GM23338 (cell line): ENCODE results near the gene WIPI1.

Source experiments
- CREB1 ChIP-seq: fragments of 250-450 bp; sonication (Bioruptor Pico); IDR thresholded peaks from 2 replicates; pipeline ENCODE4 v1.5.0; 2020; ENCODE audit warnings: low read depth, mild to moderate bottlenecking, moderate library complexity
- EZH2 ChIP-seq: fragments of 200-600 bp; sonication (generic); IDR thresholded peaks from one replicate; pipeline ENCODE4 v1.8.0; 2017; ENCODE audit warnings: antibody characterized with exemption, mild to moderate bottlenecking, low read depth; ENCODE audit not compliant: unreplicated experiment
- POLR2AphosphoS5 ChIP-seq: IDR thresholded peaks from 2 replicates; pipeline ENCODE4 v1.6.1; 2016; ENCODE audit warnings: antibody characterized with exemption, low read depth
- ZNF331 ChIP-seq: fragments of 250-450 bp; sonication (Bioruptor Pico); IDR thresholded peaks from 2 replicates; pipeline ENCODE4 v1.5.0; 2020; ENCODE audit warnings: low read depth, mild to moderate bottlenecking, moderate library complexity
- TF ChIP-seq, protein P1 (sequence below), 2 experiments: fragments of 200-600 bp in 1 of 2; sonication (generic) in 1 of 2; conservative IDR thresholded peaks; 2 replicates each; pipeline versions ENCODE4 v1.5.1 to v1.6.1; 2016 to 2017; ENCODE audit warnings: antibody characterized with exemption in 2 of 2, low read depth in 2 of 2, mild to moderate bottlenecking in 2 of 2, moderate library complexity in 1 of 2
- TF ChIP-seq, protein P2 (sequence below): IDR thresholded peaks from 2 replicates; pipeline ENCODE4 v1.6.1; 2016; ENCODE audit warnings: antibody characterized with exemption
- TF ChIP-seq, protein P3 (sequence below): IDR thresholded peaks from one replicate; pipeline ENCODE4 v1.6.1; 2018; ENCODE audit warnings: antibody characterized with exemption; ENCODE audit not compliant: unreplicated experiment

DNA sequence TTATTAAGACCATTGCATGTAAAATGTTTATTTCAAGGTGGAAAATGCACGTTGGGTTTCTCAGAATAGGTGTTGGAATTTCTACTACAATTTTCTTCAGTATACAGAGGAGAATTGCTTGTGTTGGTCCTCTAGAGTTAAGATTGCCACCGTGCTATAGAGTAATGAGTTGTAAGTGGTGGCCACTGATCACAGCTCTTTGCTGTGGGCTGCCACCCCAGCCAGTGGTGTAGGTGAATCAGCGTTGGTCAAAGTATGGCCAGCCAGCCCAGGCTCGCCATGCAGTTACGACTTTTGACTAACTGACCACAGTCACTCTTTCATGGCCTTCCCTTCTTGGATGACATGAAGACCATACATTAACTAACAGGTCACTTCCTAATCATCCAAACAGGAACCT lies 42.3 kb upstream of the WIPI1 start:
- TF ChIP-seq ZNF331 (CRISPR knock-in tag) (no peak), CREB1 (CRISPR knock-in tag) (no peak), EZH2 (no peak), POLR2AphosphoS5 (no peak)
- TF ChIP-seq, protein P1, sequence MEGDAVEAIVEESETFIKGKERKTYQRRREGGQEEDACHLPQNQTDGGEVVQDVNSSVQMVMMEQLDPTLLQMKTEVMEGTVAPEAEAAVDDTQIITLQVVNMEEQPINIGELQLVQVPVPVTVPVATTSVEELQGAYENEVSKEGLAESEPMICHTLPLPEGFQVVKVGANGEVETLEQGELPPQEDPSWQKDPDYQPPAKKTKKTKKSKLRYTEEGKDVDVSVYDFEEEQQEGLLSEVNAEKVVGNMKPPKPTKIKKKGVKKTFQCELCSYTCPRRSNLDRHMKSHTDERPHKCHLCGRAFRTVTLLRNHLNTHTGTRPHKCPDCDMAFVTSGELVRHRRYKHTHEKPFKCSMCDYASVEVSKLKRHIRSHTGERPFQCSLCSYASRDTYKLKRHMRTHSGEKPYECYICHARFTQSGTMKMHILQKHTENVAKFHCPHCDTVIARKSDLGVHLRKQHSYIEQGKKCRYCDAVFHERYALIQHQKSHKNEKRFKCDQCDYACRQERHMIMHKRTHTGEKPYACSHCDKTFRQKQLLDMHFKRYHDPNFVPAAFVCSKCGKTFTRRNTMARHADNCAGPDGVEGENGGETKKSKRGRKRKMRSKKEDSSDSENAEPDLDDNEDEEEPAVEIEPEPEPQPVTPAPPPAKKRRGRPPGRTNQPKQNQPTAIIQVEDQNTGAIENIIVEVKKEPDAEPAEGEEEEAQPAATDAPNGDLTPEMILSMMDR (conservative IDR thresholded peaks at IDR 0.05; ENCODE audit: low read depth in 2 of 2) = no peak
- TF ChIP-seq, protein P2, sequence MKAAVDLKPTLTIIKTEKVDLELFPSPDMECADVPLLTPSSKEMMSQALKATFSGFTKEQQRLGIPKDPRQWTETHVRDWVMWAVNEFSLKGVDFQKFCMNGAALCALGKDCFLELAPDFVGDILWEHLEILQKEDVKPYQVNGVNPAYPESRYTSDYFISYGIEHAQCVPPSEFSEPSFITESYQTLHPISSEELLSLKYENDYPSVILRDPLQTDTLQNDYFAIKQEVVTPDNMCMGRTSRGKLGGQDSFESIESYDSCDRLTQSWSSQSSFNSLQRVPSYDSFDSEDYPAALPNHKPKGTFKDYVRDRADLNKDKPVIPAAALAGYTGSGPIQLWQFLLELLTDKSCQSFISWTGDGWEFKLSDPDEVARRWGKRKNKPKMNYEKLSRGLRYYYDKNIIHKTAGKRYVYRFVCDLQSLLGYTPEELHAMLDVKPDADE = no peak
- TF ChIP-seq, protein P3, sequence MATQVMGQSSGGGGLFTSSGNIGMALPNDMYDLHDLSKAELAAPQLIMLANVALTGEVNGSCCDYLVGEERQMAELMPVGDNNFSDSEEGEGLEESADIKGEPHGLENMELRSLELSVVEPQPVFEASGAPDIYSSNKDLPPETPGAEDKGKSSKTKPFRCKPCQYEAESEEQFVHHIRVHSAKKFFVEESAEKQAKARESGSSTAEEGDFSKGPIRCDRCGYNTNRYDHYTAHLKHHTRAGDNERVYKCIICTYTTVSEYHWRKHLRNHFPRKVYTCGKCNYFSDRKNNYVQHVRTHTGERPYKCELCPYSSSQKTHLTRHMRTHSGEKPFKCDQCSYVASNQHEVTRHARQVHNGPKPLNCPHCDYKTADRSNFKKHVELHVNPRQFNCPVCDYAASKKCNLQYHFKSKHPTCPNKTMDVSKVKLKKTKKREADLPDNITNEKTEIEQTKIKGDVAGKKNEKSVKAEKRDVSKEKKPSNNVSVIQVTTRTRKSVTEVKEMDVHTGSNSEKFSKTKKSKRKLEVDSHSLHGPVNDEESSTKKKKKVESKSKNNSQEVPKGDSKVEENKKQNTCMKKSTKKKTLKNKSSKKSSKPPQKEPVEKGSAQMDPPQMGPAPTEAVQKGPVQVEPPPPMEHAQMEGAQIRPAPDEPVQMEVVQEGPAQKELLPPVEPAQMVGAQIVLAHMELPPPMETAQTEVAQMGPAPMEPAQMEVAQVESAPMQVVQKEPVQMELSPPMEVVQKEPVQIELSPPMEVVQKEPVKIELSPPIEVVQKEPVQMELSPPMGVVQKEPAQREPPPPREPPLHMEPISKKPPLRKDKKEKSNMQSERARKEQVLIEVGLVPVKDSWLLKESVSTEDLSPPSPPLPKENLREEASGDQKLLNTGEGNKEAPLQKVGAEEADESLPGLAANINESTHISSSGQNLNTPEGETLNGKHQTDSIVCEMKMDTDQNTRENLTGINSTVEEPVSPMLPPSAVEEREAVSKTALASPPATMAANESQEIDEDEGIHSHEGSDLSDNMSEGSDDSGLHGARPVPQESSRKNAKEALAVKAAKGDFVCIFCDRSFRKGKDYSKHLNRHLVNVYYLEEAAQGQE = no peak
